ENCODE results near the gene TBCK. TPM values are rescaled to one million over a fixed set of nuclear protein-coding genes. Genes with fewer than 3 reads are reported as not detected.

TBCK gene
- total and polyA plus RNA-seq, 2 of the 13 experiments (the other 11 are each of a cell fraction or from before 2014, with no cell fraction given) = 51.0 to 62.4 TPM

DNA sequence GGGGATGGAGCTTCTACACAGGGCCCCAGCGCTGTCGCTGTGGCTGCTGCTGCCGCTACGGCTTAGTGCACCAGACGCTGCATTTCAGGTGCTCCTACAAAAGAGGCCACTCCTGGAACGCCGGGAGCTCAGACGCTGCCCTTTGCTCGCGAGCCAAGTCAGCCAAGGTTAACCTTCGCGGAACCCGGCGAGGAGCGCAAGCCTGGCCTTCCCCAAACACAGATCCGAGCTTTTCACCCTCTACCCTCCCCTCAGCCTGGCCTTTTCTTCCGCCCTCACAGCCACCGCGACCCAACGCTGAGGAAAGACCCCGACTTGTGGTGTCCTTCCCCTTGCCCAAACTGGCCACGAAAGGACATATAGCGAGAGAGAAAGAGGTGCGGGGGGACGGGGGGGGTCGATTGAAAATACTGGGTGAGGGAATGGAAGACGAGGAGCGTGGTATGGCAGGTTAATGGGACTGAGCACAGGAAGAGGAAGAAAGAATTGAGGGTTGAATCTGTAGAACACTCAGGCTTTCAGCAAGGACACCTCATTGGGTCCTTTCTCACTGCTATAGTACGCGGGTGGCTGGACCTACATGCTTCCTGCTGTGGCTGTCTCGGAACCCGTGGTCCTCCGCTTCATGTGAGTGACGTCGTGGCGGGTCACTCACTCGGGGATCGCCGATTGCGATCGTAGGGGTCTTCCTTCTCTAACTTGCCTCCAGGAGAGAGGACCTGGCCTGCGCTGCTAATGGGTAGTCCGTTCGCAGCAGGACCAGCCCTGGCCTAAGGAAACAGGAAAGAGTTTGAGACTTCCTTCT lies at the start of gene TBCK, which contains the start of gene AIMP1 (continued):
- TF ChIP-seq, protein P1, sequence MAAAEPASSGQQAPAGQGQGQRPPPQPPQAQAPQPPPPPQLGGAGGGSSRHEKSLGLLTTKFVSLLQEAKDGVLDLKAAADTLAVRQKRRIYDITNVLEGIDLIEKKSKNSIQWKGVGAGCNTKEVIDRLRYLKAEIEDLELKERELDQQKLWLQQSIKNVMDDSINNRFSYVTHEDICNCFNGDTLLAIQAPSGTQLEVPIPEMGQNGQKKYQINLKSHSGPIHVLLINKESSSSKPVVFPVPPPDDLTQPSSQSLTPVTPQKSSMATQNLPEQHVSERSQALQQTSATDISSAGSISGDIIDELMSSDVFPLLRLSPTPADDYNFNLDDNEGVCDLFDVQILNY (CRISPR knock-in tag; conservative IDR thresholded peaks at IDR 0.05) = no peak
- TF ChIP-seq TP53 (CRISPR knock-in tag; conservative IDR thresholded peaks at IDR 0.05) (no peak), HMG20B (CRISPR knock-in tag; conservative IDR thresholded peaks at IDR 0.05) (no peak), NR1H2 (CRISPR knock-in tag; IDR thresholded peaks at IDR 0.05; ENCODE audit: borderline replicate concordance, low read depth) (peak; percentile 84; the same call in 1 of the 2 replicates), ZNF577 (CRISPR knock-in tag; IDR thresholded peaks at IDR 0.05; ENCODE audit: borderline replicate concordance, low read depth) (0 out of 2 replicates have a peak, but pooled peaks have one; percentile 53), AHR (CRISPR knock-in tag; IDR thresholded peaks at IDR 0.05) (no peak; the same call in 1 of the 2 replicates), ZNF3 (CRISPR knock-in tag; IDR thresholded peaks at IDR 0.05) (0 out of 2 replicates have a peak, but pooled peaks have one; percentile 13)
- TF ChIP-seq, protein P2, sequence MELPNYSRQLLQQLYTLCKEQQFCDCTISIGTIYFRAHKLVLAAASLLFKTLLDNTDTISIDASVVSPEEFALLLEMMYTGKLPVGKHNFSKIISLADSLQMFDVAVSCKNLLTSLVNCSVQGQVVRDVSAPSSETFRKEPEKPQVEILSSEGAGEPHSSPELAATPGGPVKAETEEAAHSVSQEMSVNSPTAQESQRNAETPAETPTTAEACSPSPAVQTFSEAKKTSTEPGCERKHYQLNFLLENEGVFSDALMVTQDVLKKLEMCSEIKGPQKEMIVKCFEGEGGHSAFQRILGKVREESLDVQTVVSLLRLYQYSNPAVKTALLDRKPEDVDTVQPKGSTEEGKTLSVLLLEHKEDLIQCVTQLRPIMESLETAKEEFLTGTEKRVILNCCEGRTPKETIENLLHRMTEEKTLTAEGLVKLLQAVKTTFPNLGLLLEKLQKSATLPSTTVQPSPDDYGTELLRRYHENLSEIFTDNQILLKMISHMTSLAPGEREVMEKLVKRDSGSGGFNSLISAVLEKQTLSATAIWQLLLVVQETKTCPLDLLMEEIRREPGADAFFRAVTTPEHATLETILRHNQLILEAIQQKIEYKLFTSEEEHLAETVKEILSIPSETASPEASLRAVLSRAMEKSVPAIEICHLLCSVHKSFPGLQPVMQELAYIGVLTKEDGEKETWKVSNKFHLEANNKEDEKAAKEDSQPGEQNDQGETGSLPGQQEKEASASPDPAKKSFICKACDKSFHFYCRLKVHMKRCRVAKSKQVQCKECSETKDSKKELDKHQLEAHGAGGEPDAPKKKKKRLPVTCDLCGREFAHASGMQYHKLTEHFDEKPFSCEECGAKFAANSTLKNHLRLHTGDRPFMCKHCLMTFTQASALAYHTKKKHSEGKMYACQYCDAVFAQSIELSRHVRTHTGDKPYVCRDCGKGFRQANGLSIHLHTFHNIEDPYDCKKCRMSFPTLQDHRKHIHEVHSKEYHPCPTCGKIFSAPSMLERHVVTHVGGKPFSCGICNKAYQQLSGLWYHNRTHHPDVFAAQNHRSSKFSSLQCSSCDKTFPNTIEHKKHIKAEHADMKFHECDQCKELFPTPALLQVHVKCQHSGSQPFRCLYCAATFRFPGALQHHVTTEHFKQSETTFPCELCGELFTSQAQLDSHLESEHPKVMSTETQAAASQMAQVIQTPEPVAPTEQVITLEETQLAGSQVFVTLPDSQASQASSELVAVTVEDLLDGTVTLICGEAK (IDR thresholded peaks at IDR 0.05) = no peak
- TF ChIP-seq, protein P2 (CRISPR knock-in tag; IDR thresholded peaks at IDR 0.05) = peak; percentile 74
- TF ChIP-seq, protein P3, sequence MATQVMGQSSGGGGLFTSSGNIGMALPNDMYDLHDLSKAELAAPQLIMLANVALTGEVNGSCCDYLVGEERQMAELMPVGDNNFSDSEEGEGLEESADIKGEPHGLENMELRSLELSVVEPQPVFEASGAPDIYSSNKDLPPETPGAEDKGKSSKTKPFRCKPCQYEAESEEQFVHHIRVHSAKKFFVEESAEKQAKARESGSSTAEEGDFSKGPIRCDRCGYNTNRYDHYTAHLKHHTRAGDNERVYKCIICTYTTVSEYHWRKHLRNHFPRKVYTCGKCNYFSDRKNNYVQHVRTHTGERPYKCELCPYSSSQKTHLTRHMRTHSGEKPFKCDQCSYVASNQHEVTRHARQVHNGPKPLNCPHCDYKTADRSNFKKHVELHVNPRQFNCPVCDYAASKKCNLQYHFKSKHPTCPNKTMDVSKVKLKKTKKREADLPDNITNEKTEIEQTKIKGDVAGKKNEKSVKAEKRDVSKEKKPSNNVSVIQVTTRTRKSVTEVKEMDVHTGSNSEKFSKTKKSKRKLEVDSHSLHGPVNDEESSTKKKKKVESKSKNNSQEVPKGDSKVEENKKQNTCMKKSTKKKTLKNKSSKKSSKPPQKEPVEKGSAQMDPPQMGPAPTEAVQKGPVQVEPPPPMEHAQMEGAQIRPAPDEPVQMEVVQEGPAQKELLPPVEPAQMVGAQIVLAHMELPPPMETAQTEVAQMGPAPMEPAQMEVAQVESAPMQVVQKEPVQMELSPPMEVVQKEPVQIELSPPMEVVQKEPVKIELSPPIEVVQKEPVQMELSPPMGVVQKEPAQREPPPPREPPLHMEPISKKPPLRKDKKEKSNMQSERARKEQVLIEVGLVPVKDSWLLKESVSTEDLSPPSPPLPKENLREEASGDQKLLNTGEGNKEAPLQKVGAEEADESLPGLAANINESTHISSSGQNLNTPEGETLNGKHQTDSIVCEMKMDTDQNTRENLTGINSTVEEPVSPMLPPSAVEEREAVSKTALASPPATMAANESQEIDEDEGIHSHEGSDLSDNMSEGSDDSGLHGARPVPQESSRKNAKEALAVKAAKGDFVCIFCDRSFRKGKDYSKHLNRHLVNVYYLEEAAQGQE (IDR thresholded peaks at IDR 0.05; ENCODE audit: borderline replicate concordance in 1 of 2, low read depth in 1 of 2, low read length in 2 of 2) = peak in 1 of 2 experiments; percentile 59; a peak in 1 of 4 replicates
